ENCODE results near the gene CHCHD6.

- TF ChIP-seq EZH2phosphoT487 (conservative IDR thresholded peaks at IDR 0.05; ENCODE audit: low read length) (no peak), CTCF (IDR thresholded peaks at IDR 0.05; ENCODE audit: insufficient read depth, low read length, poor library complexity, severe bottlenecking) (no peak)
Measured at GRCh38 chr3:126747768-126748167, 43.7 kb downstream of the CHCHD6 start.
